GM21390 (cell line): ENCODE data around the gene PGBD4.
"Not testable (repeated sequence)": the region's sequence is repeated elsewhere in the genome, so short reads cannot be mapped to it uniquely, and the experiment has no call there.

Experiments used
- ATAC-seq: cut with Tn5 transposase; IDR thresholded peaks from one replicate; pipeline ENCODE4 v1.9.1; 2021; ENCODE audit not compliant: unreplicated experiment

Gene PGBD4

DNA sequence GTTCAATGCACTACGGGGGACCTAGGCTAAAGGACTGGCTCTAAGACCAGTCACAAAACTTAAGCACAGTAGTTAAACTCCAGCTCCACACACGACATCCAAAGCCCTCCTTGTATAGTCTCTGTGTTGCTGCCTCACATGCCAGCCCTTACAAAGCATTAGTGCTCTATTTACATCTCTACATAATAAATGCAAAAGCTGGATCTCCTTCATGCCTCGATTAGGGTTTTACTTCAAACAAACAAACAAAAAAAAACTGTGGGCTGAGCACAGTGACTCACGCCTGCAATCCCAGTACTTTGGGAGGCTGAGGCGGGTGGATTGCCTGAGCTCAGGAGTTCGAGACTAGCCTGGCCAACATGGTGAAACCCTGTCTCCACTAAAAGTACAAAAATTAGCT is 9.6 kb downstream of the PGBD4 start:
- no peak for ATAC-seq

DNA sequence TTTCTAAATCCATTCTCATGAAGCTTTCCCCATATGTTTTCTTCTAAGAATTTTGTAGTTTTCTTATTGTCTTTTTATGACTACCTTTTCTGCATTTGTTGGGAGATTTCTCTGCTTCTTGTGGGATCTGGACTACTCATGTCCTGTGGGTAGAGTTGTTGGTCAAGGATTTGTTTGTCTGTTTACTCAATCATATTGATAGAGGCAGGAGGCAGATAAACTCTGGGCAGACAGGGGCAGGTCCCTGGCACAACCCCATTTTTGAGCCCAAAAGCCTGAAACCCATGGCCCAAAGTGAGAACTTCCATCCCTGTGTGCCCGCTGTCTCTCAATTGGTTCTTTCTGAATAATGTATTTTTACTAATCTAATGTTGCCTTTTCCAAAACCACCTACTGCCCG is 12.3 kb downstream of the PGBD4 start:
- no peak for ATAC-seq

DNA sequence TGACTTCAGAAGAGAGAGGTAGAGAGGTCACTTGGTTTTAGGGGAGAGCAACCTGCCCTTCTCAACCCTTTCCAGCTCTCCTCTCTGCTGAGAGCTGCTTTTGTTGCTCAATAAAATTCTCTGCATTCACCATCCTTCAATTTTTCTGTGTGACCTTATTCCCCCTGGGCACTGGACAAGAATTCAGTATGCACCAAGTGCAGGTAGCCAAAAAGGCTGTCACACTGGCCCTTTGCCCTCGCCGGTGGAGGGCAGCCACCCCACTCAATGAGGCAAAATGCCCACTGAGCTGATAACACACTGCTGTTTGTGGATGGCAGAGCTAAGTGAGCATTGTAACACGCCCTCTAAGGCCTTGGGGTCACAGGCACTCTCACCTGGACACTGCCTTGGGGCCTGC is 12.9 kb downstream of the PGBD4 start:
- ATAC-seq: no peak

DNA sequence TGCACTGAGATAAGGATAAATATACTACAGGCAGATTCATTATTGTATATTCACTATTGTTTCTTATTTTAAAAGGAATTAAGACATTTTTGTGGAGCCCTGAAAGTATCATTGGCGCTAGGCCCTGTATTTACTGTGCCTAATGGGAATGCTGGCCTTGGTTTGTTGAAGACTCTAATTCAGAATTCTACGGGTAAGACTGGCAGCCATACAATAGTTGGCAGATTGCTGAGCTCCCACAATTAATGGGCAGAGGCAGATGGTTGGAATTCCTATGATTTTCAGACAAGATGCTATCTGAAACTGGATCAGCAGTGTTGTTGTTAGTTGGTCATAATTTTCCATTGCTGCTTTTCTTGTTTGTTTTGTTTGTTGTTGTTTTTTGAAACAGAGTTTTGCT is 14.7 kb downstream of the PGBD4 start:
- ATAC-seq: no peak

DNA sequence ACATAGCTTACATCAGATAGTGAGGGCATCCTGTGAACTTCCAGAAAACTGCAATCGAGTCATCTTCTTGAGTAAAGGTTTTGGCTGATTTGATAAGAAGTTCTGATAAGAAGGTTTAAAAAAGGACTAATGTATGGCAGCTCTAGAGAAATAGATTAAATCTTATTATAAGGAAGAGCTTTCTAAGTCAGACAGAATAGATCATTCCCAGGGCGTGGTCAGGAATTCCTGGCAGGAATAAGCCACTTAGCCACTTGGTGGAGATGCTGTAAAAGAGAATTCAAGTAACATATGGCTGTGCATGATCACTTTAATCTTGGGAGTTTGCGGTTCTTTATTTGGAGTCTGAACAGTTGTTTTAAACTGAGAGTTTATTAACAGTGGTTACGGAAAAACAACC is 17.4 kb downstream of the PGBD4 start:
- ATAC-seq: no peak

DNA sequence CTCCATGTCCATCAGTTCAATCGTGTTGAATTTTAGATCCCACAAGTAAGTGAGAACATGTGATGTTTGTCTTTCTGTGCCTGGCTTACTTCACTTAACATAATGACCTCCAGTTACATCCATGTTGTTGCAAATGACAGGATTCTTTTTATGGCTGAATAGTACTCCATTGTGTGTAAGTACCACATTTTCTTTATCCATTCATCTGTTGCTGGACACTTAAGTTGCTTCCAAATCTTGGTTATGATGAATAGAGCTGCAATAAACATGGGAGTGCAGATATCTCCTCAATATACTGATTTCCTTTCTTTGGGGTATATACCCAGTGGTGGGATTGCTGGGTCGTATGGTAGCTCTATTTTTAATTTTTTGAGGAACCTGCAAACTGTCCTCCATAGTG is 18.5 kb downstream of the PGBD4 start:
- not testable (repeated sequence) for ATAC-seq

DNA sequence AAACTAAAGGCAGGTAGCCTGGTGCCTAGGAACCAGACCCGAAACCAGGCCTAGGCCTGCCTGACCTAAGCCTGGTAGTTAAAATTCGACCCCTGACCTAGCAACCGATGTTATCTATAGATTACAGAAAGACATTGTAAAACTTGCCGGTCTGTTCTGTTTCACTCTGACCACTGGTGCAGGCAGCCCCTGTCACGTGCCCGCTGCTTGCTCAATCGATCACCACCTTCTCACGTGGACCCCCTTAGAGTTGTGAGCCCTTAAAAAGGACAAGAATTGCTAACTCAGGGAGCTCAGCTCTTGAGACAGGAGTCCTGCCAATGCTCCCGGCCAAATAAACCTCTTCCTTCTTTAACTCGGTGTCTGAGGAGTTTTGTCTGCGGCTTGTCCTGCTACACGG is 19.9 kb downstream of the PGBD4 start:
- not testable (repeated sequence) for ATAC-seq

DNA sequence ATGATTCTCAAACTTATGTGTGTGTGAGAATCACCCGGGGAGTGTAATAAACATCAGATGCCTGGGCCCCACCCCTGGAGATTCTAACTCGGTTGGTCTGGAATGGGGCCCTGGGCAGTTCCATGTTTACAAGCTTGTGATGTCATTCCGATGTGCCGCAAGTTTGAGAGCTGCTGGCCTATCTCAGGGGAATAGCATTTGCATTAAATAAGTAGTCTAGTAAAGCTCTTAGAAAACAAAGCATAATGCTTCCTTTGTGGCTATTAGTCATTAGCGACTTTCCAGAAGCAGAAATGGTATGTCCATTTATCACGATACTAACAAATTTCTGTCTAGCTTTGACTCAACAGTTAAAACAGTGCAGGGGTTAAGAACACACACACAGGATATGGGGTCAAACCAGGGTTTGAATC is 20.9 kb downstream of the PGBD4 start:
- no peak for ATAC-seq

DNA sequence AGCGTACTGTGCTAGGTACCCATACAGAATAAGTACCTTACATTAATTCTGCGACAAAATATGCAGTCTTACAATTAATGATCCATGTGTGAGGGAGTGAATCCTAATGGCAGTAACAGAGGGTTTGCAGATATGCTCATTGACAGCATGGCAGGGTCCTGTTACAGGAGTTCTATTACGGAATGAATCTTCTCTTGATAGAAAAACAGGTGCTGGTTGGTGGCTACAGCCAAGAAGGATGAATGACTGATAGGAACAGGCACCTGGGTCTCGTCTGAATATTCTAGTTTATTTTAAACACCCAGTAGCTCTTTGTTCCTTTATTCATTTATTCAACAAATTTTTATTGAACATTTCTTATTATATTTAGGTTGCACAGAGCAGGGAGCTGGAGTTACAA is 22.8 kb downstream of the PGBD4 start:
- no peak for ATAC-seq

DNA sequence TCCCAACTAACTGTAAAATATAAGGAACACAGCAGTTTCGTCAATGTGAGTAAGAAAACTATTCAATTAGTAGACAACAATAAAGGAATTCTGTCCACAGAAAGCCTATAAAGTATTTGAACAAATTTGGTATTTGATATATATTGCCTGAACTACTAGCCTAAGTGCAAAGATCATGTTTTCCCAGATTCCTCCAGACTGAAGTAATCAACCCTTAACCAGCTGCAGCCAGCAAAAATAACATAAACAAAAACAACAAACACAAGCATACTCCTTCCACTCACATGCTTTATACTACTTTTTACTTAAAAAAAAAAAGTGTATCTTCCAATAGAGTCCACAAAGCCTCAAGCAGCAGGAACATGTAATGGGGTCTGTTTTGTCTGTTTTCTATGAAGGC is 24.1 kb downstream of the PGBD4 start:
- ATAC-seq: no peak

DNA sequence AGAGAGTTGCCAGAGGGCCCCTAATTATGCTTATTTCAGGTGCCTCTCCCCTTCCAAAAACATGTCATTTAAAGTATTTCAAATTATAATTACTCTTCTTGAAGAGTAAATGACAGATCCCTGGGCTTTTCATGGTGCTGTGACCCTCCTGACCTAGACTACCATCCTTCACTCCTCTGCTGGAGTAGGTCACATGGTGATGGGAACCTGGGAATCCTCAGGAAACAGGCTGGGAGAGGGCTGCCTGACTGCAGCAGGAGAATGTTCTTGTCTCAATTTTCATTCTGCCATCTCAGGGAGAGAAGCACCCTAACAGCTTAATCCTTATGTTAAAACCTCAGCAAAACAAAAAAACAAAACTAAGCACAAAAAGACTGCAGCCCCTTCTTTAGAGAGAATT is 24.6 kb downstream of the PGBD4 start:
- no peak for ATAC-seq

DNA sequence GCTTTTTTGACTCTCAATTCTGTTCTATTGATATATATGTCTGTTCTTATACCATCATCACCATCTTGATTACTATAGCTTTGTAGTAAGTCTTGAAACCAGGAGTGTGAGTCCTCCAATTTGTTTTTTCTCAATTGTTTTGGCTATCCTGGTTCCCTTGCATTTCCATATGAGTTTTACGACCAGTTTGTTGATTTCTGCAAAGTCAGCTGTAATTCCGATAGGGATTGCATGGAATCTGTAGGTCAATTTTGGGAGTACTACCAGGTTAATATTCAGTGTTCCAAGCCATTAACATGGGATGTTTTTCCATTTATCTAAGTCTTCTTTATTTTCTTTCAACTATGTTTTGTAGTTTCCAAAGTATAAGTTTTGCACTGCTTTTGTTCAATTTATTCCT is 27.0 kb downstream of the PGBD4 start:
- no peak for ATAC-seq

DNA sequence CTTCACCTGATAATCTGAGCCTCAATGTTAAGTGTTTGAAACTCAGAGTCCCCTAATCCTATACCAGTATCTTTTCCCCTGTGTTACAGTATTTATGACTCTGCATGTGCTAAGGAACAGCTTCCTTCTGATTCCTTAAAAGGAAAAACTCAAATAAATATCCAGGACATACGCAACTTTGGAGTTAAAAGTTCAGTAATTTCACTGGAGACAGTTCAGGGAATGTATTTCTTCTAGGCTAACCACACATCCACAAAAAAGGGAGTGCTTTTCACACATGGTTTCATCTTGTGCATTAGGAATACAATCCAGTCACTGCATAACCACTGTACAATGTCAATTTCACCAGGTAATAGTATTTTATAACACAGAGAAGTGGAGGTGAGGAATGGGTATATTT is 31.0 kb downstream of the PGBD4 start:
- no peak for ATAC-seq

DNA sequence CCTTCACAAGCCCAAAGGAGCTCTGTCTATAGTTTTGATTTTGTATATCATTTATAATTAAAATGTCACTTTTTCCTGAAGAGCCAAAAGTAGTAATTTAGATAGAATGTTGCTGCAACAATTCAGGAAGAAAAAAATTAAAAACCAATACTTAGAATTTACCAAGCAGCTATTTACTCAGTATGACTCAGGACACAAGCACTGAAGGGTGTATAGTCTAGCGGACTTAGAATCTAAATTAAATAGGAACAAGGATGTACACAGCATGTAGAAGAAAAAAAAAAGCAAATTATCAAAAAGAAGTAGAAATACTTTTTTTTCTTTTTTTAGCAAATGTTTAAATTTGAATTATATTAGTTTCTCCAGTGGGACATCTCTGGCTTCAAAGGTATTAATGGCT is 31.6 kb downstream of the PGBD4 start:
- ATAC-seq: no peak

DNA sequence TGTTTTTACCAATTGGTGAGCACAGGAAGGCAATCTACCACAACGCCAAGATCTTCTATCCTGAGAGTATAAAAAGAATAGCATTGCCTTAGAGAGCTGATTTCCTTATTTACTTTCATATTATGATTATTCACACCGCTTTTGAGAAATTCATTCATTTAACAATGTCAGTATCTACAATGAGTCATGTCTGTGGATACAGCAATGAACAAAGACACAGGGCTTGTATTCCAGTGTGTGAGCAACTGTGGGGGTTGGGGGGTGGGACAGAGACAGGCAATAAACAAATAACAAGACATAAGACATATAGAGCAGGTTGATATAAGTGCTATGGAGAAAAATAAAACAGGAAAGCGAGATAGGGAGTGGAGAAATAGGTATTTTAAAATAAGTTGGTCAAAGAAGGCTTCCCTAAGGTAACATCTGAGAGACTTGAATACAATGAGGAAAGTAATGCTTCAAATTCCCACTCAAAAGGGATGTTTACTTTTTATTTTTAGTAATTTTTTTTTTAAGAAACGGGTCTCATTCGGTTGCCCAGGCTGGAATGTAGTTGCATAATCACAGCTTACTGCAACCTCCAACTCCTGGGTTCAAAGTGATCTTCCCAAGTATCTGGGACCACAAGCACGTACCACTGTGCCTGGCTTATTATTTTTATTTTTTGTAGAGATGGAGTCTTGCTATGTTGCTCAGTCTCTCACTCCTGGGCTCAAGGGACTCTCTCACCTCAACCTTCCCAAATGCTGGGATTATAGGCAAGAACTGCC is 45.7 kb downstream of the PGBD4 start:
- no peak for ATAC-seq

DNA sequence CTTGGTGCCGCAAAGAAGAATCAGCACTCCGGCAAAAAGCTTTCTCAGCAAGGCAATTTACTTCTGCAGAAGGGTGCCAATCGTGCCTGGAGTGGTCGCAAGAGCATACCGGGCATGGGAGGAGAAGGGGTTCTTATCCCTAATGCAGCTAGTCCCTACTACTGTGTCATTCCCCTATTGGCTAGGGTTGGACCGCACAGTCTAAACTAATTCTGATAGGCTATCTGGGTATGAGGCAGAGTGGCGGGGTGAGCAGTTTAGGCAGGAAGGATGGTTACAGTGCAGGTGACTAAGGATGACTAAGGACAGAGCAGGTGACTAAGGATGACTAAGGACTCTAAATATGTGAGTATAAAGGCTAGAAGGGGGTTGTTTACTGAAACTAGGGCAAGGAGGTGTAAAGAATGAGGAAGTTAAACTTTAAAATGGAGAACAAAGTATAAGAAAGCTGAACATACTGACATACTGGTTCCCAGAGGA is 52.9 kb downstream of the PGBD4 start:
- no peak for ATAC-seq

DNA sequence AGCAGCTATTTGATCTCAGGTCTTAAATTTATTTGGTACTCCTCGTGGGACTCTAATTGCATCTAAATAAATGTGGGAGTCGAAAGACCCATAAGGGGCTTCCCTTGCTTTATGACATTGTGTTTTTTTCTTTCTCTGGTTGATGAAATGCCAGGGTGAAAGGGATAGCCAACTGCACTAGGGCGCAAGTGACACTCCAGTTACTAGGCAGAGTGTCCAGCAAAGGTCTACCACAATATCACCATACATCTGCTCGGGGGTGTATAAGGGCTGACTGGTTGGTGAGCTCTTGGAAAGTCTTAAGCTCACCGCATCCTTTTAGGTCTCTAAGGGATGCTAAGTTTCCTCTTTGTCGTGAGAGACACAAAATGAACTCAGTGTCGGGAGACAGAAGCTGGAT is 54.0 kb downstream of the PGBD4 start:
- ATAC-seq: no peak
